PFSK-1 (cell line): ENCODE results near the gene HPS6.

Experiments used
- POLR2AphosphoS5 ChIP-seq: IDR thresholded peaks from 2 replicates; pipeline ENCODE4 v1.6.1; 2012; ENCODE audit warnings: low read depth, mild to moderate bottlenecking, control low read depth, low read length, moderate library complexity
- TAF1 ChIP-seq: IDR thresholded peaks from 2 replicates; pipeline ENCODE4 v1.6.1; 2012; ENCODE audit warnings: low read length, control low read depth, borderline replicate concordance; ENCODE audit not compliant: insufficient read depth

- TF ChIP-seq POLR2AphosphoS5 (peak; percentile 51; the same call in 1 of the 2 replicates), TAF1 (no peak; the same call in 1 of the 2 replicates)
Measured at GRCh38 chr10:102055647-102056419, 9.3 kb upstream of the HPS6 start, which contains the start of gene ARMH3.
